ENCODE data around the gene CFAP77.

The CFAP77 gene

DNA sequence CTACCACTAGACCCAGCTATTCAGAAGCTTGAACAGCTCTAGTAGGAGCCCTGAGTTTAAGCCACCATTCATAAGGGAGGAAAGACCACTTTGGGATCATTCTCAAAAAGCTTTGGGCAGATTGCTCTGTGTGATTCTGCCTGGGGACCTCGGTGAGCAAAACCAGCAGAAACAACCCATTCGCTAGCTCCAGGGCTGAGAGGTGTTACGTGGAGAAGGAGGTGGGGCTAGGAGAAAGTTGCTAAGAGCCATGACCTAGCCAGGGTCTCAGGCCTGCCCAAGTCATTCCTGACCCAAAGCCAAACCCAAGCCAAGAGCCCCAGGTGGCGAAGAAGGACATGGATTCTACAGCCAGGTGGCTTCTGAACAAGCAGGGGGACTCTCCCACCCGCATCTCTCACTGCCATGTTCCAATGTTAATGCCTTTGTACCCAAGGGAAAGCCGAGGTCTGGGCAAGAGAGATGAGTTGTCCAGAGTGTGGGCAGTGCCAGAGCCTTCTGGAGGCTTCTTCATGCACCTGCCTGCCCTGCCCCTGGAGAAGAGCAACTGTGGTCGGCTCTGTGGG lies 168.4 kb downstream of the CFAP77 start:
- H3K4me1 Mint-ChIP-seq, result peaks cover 6 to 16% of the 10 kb centered on the region in 2 donors
- H3K27me3 Mint-ChIP-seq, result peaks cover 72 to 89% of the 10 kb centered on the region in 2 donors
- DNase-seq, result no peak
- no peak for ATAC-seq (replicated peaks)
- H3K36me3 Mint-ChIP-seq, result peaks cover 0 to 6% of the 10 kb centered on the region in 2 donors
- no peaks in the 10 kb centered on the region for H3K9me3 Mint-ChIP-seq
- peak overlapping the region; percentile 44 for H3K27ac Mint-ChIP-seq
- H3K4me3 Mint-ChIP-seq, result no peak overlapping the region

DNA sequence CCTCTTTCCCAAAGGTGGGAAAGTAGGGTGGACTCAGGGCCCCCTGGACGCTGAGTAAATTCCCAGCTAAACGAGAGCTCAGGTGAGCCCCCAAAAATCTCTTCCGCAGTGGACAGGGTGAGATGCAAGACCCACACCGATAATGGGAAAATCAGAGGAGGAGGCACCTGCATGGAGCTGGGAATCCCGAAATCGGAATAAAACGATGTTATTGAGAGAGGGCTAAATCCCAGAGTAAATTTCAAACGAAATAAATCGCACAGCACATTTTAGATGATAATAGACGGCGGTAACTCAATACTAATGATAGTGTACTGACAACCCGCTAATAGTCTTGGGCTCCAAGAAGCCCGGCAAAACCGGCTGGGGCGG lies 169.4 kb downstream of the CFAP77 start:
- no peak overlapping the region for H3K27ac Mint-ChIP-seq
- ATAC-seq (replicated peaks) (no peak), DNase-seq (no peak)
- peaks cover 0 to 6% of the 10 kb centered on the region in 2 donors for H3K36me3 Mint-ChIP-seq
- H3K9me3 Mint-ChIP-seq, result no peaks in the 10 kb centered on the region
- peak overlapping the region in 1 of 2 donors; percentile 6 for H3K4me3 Mint-ChIP-seq
- H3K27me3 Mint-ChIP-seq, result peaks cover 76 to 94% of the 10 kb centered on the region in 2 donors
- H3K4me1 Mint-ChIP-seq, result peaks cover 6 to 16% of the 10 kb centered on the region in 2 donors

DNA sequence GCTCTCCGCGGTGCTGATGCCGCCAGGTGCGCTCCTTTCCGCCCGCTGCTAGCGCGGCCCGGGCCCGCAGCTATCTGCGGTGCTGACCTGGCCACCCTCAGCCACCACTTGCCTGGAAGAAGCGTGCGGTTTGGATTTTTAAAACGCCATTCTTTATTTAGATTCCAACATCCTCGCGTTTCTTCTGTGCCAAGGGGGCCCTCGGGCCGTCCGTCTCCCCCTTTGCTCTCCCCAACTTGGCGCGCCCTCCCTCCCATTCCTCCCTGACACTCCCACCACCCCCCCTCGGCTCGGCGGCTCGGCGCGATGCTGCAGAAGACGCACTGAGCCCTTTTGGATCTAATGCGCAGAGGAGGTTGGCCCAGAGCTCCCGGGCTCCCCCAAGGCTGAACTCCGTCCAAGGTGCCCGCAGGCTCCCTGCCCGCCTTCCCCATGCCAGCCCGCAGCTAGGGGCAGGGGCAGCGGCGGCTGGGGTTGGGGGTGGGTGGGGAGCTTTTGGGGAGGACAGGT lies 172.3 kb downstream of the CFAP77 start, which contains the start of gene BARHL1:
Gene BARHL1 (plus strand): TSS at position 331 of the 510 bp plus-strand sequence. CDS start 192 bp downstream, outside the sequence.
- DNase-seq, result no peak
- no peak for ATAC-seq (replicated peaks)
- Mint-ChIP-seq H3K27me3 (peaks cover 60 to 90% of the 10 kb centered on the region in 2 donors), H3K4me3 (peak within 1 kb of the TSS; percentile 77 to 80), H3K4me1 (peaks cover 14 to 32% of the 10 kb centered on the region in 2 donors), H3K36me3 (peaks cover 0 to 3% of the 10 kb centered on the region in 2 donors), H3K27ac (peak within 1 kb of the TSS; percentile 94), H3K9me3 (no peaks in the 10 kb centered on the region)

DNA sequence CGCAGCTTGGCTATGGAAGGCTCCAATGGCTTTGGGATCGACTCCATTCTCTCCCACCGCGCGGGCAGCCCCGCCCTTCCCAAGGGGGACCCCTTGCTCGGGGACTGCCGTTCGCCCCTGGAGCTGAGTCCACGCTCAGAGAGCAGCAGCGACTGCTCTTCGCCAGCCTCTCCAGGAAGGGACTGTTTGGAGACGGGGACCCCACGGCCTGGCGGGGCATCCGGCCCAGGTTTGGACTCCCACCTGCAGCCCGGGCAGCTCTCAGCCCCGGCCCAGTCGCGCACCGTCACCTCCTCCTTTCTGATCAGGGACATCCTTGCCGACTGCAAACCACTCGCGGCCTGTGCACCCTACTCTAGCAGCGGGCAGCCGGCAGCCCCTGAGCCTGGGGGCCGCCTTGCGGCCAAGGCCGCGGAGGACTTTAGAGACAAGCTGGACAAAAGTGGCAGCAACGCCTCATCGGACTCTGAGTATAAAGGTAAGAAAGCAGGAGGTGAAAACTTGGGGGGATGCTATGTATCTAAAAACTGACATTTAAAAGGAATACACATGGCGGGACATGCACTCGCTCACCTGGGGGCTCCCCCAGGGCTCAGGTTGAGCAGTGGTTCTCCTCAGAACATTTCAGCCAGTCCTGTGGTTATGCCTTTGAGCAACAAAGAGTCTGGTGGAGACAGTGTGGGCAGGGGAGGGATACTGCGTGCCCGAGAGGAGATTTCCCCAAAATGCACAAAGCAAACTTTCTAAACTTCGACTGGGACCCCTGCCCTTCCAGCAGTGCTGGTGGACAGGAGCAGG lies 173.0 kb downstream of the CFAP77 start:
- peaks cover 0 to 3% of the 10 kb centered on the region in 2 donors for H3K36me3 Mint-ChIP-seq
- no peaks in the 10 kb centered on the region for H3K9me3 Mint-ChIP-seq
- H3K27ac Mint-ChIP-seq, result peak overlapping the region; percentile 14
- H3K4me1 Mint-ChIP-seq, result peaks cover 14 to 32% of the 10 kb centered on the region in 2 donors
- H3K4me3 Mint-ChIP-seq, result peak overlapping the region in 1 of 2 donors; percentile 22
- ATAC-seq (replicated peaks) (no peak), DNase-seq (no peak)
- H3K27me3 Mint-ChIP-seq, result peaks cover 56 to 90% of the 10 kb centered on the region in 2 donors

DNA sequence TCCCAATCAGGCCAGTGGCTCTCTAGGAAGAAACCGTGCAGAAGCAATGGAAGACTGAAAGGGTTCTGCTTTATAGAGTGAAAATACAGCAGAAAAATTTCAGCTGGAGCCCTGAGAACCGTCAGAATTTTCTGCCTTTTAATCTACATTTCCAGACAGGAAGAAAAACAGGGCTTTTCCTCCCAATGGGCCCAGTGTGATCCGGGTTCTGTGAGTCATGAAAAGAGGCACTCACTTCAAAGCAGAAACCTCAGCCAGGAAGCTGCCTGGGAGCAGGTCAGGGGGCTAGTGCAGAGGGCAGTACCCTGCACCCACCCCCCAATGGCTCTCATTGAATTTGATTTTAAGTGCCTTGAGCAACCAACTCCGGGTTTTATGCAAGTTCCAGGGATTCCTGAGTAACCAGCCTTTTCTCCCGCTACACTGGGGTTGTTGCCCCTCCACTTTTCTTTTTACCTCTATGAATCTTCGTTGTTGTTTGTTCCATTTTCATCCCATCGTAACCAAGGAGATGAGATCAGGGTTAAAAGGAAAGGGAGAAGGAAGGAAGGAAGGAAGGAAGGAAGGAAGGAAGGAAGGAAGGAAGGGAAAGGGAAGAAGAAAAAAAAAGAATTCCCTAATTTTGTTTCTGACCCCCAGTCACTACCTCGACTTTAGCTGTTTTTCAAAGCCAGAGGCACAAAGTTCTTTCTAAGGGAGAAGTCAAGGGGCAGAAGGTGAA lies 173.7 kb downstream of the CFAP77 start:
- Mint-ChIP-seq H3K4me3 (peak overlapping the region in 1 of 2 donors; percentile 49), H3K4me1 (peaks cover 14 to 32% of the 10 kb centered on the region in 2 donors), H3K27ac (peak overlapping the region; percentile 49), H3K27me3 (peaks cover 56 to 90% of the 10 kb centered on the region in 2 donors), H3K9me3 (no peaks in the 10 kb centered on the region), H3K36me3 (peaks cover 0 to 3% of the 10 kb centered on the region in 2 donors)
- no peak for DNase-seq
- ATAC-seq (replicated peaks), result no peak

DNA sequence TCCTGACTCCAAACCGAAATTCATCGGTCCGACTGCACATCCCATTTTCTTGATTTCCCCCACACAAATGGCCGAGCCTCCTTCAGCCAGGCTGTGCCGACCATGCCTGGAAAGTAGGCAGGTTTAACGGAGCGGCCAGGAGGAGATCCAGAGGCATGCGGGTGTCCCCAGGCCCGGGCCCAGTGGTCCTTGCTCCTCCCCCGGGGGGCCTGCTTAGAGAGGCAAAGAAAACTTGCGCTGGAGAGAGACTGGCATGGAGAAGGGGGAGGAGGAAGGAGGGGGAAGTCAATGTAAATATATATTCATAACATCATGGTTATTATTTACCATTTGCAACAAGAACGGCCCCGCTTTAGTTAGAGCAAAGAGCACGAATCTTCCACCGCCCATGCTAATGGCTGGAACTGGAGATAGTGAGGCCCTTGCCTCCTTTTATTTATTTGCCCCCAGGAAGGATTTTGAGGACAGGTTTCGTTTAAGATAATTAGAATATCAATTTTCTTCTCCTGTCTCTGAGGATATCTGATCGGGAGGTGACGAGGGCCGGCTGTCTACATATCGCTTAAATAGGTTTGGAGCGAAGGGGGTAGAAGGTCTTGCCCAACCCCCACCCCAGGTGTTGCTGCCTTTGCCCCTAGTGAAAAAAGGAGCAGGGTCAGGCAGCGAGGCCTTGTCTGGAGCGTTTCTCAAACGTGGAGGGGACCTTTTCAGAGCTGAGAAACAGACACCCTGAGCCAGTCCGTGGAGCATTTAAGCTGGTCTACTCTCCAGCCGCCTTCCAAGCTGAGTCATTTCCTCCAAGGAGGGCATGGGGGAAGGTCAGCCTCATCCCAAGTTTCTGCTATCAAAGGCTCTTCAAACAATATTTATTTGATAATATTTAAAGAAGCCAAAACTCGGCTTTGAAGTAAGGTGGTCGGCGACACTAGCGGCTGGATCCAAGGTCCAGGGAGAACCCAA lies 174.9 kb downstream of the CFAP77 start:
- Mint-ChIP-seq H3K9me3 (no peaks in the 10 kb centered on the region), H3K27ac (peak overlapping the region; percentile 47), H3K27me3 (peaks cover 50 to 89% of the 10 kb centered on the region in 2 donors), H3K4me1 (peaks cover 18 to 37% of the 10 kb centered on the region in 2 donors), H3K36me3 (peaks cover 0 to 3% of the 10 kb centered on the region in 2 donors), H3K4me3 (no peak overlapping the region)
- no peak for ATAC-seq (replicated peaks)
- DNase-seq, result no peak

DNA sequence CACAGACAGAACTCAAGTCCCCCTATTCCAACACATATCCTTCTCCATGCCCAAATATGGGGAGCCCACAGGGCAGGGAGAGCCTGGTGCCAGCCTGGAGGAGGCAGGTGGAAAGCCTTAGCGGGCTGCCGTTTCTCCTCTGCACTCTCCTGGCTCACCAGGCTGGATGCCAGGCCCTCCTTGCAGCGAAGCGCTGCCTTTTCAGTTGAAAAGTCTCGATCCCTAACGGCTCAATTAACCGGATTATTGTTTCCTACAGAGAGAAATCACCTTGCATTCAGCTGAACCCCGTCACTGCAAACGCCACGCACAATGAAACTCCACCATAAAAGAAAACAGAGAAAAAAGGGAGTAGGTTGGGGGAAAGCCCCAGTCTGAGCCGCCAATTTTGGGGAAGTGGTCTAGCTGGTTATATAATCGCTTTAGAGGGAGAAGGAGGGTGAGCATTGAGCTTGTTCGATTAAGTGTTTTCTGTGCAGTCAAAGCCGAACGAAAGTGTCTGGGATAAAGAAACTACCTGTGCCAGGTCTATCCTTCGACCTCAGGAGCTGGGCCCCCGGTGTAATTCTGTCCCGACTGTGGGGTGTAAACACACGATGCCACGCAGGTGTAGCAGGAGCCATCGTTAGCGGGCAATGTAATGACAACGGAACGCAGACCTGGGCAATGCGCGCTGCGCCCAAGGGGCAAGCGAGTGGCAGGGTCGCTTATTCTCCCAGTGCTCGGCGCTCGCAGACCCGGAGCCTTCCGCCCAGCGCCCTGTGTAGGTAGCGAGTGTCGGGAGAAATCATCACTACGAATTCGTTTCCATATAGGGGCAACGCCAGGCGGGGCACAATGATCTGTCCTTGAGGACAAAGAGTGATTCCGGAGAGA lies 176.2 kb downstream of the CFAP77 start:
- Mint-ChIP-seq H3K4me3 (peak overlapping the region; percentile 3 to 37), H3K27ac (peak overlapping the region; percentile 75), H3K9me3 (no peaks in the 10 kb centered on the region), H3K36me3 (peaks cover 5 to 6% of the 10 kb centered on the region in 2 donors), H3K4me1 (peaks cover 23 to 47% of the 10 kb centered on the region in 2 donors), H3K27me3 (peaks cover 57 to 93% of the 10 kb centered on the region in 2 donors)
- DNase-seq (no peak), ATAC-seq (replicated peaks) (peak; percentile 45 to 49)

DNA sequence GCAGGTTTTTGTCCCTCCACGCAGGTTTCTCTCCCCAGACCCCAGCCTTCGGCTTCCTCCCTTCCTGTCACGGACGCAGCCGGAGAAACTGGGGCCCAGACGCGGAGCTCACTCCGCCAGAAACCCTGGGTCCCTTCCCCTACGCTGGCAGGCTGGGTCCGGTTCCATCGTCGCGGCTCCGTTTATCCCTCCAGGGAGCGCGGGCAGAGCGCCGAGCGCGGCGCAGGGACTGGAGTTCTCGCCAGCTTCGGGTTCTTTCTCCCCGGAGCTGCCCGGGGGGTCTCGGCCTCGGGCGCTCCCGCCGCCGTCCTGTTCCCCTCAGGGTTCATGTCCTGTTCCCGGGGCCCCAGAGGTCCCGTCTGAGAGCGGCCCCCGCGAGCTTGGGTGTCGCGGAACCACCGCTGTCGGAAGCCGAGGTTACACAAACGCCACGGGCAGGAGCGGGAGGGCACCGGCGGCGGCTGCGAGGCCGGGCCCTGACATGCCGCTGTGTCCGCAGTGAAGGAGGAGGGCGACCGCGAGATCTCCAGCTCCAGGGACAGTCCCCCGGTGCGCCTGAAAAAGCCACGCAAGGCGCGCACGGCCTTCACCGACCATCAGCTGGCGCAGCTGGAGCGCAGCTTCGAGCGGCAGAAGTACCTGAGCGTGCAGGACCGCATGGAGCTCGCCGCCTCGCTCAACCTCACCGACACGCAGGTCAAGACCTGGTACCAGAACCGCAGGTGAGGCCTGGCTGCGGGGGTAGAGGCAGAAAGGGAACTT lies 177.0 kb downstream of the CFAP77 start:
- H3K27ac Mint-ChIP-seq, result peak overlapping the region; percentile 75
- H3K36me3 Mint-ChIP-seq, result peaks cover 8% of the 10 kb centered on the region in 2 donors
- DNase-seq (no peak), ATAC-seq (replicated peaks) (peak in 1 of 2 donors; percentile 27)
- H3K27me3 Mint-ChIP-seq, result peaks cover 56 to 93% of the 10 kb centered on the region in 2 donors
- peak overlapping the region in 1 of 2 donors; percentile 35 for H3K4me3 Mint-ChIP-seq
- H3K4me1 Mint-ChIP-seq, result peaks cover 20 to 42% of the 10 kb centered on the region in 2 donors
- H3K9me3 Mint-ChIP-seq, result no peaks in the 10 kb centered on the region

DNA sequence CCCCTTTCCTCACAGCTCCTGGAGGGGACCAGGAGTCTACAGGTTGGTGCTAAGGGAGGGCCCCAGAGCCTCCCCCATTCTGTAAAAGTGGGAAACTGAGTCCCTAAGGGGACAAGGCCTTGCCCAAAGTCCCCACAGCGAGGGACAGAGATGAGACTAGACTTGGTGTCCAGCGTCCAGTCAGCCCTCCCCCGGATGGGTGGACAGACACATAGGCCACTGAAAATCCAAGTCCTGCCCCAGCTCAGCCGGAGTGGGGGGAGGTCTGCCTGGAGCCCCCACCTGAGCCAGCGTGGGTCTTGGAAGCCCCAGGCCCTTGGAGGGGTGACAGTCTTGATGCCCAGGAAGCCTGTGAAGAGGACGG lies 177.6 kb downstream of the CFAP77 start:
- no peak for ATAC-seq (replicated peaks)
- no peak for DNase-seq
- Mint-ChIP-seq H3K27me3 (peaks cover 60 to 93% of the 10 kb centered on the region in 2 donors), H3K27ac (no peak overlapping the region), H3K36me3 (peaks cover 11 to 14% of the 10 kb centered on the region in 2 donors), H3K4me3 (no peak overlapping the region), H3K4me1 (peaks cover 20 to 40% of the 10 kb centered on the region in 2 donors), H3K9me3 (no peaks in the 10 kb centered on the region)

DNA sequence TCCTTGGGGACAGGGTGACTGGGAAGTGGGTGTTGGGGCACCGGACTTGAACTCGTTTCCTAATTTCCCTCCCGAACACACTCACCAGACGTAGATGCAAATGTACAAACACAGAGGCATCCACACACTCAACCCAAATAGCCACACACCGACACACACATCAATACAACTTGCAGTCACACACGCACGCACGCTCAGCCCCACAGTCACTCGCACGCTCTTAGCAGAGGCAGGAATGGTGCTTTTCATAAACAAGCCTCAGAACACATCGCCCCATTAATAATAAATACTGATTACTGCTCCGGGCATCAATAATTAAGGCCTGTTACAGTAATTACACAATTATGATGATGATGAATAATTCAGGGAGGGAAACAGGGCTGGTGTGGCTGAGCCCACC lies 178.1 kb downstream of the CFAP77 start:
- Mint-ChIP-seq H3K36me3 (peaks cover 14 to 18% of the 10 kb centered on the region in 2 donors), H3K27ac (no peak overlapping the region), H3K4me3 (no peak overlapping the region), H3K9me3 (no peaks in the 10 kb centered on the region), H3K4me1 (peaks cover 20 to 40% of the 10 kb centered on the region in 2 donors), H3K27me3 (peaks cover 57 to 90% of the 10 kb centered on the region in 2 donors)
- no peak for ATAC-seq (replicated peaks)
- no peak for DNase-seq

DNA sequence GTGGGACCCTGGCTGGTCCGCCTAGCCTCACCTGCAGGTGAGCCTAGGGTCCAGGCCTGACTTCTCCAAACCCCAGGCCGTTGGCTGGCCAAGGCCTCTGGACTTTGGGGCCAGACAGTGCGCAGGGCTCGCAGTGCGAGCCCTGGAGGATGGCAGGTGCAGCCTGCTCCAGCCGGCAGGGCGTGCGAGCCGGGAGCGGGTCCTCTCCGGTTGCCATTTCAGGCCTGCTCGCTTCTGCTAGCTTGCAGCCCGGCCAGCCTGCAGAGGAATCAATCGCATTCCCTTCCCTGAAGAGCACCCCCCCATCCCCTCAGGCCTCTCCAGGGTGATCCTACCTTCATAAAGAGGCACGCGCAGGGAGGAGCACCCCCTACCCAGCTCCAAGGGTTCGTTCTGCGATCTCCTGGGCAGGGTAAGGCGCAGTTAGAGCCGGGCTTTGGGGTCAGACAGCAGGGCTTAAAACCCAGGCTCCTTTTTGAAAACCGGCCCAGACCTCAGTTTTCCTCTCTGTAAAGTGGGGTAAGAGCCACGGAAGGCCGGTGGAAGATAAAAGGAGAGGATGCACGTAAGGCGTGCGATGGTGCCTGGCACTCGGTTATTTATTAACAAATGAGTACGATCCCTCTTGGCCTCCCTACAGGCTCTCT lies 178.6 kb downstream of the CFAP77 start:
- Mint-ChIP-seq H3K9me3 (no peaks in the 10 kb centered on the region), H3K27ac (peak overlapping the region; percentile 69), H3K36me3 (peaks cover 20 to 23% of the 10 kb centered on the region in 2 donors), H3K27me3 (peaks cover 56 to 90% of the 10 kb centered on the region in 2 donors), H3K4me3 (peak overlapping the region in 1 of 2 donors; percentile 8), H3K4me1 (peaks cover 21 to 40% of the 10 kb centered on the region in 2 donors)
- DNase-seq (no peak), ATAC-seq (replicated peaks) (no peak)

All from stimulated activated naive B cell treated with anti-CD40 and anti-IgM and Interleukin-4, amounts not matched to agents 10 μg/mL and 1 μg/mL and 100 μg/mL, for 72 hours (primary cell).